ENCODE measurements around the gene CIBAR2.

Gene CIBAR2

DNA sequence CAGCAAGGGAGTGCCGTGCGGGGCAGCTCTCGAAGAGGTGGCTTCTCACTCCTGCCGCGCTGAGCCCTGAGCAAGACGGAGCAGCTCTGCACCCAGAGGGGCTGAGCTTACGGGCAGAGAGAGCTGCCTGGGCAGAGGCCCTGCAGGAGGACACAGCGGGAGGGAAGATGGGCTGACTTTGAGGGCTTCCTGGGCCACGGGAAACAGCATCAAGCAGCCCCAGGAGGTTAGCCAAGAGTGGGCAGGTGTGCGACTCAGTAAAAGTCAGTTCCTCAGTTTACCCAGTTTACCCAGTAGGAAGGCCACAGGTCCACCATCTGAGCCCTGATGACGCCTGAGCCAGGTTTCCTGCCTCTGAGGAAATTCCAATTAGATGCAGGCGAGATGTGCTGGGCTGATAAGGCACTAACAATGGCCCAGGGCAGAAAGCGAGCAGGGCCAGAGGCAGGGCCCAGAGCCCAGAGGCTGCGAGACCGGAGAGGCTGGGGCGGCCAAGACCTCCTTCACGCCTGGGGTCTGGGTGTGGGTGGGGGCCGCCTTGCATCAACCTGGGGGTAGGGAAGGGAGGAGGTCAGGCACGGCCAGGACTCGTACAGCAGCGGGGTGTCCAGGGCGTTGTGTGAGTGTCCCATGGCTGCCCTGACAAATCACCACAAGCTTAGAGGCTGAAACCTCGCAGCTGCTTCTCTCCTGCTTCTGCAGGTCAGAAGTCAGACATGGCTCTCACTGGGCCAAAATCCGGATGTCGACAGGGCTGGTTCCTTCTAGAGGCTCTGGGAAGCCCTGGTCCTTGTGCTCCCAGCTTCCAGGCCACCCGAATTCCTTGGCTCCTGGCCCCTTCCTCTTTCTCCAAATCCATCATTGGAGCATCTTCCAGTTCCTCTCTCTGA lies 32.0 kb upstream of the CIBAR2 start:
- no peak for DNase-seq (ENCODE audit: low read depth in 2 of 3, low spot score in 2 of 3)

- no peak for DNase-seq (ENCODE audit: low read depth in 2 of 3, low spot score in 2 of 3)
Observed at GRCh38 chr16:85142771-85143211, 30.5 kb upstream of the CIBAR2 start.

DNA sequence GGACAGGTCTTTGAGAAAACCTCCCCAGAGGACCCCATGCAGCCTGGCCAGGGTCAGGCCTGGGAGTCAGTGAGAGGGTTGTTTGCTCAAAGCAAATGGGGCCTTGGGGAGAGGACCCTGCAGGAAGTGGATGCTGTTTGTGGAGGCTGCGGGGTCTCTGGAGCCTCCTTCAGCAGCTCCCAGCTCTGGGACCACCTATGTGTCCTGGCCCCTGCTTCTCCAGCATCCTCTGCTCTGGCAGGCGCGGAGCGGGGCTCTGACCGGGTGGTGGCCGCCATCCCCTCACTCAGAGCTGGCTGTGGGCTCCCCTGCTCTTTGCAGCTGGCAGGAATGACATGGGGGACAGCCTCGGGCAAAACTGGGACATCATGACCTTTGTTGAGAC lies 29.8 kb upstream of the CIBAR2 start:
- no peak for DNase-seq (ENCODE audit: low read depth in 2 of 3, low spot score in 2 of 3)

- DNase-seq (ENCODE audit: low read depth in 2 of 3, low spot score in 2 of 3): no peak
Observed at GRCh38 chr16:85141491-85142128, 29.3 kb upstream of the CIBAR2 start.

GRCh38 chr16:85140455-85141012 lies 28.3 kb upstream of the CIBAR2 start:
- no peak for DNase-seq (ENCODE audit: low read depth in 2 of 3, low spot score in 2 of 3)

DNA sequence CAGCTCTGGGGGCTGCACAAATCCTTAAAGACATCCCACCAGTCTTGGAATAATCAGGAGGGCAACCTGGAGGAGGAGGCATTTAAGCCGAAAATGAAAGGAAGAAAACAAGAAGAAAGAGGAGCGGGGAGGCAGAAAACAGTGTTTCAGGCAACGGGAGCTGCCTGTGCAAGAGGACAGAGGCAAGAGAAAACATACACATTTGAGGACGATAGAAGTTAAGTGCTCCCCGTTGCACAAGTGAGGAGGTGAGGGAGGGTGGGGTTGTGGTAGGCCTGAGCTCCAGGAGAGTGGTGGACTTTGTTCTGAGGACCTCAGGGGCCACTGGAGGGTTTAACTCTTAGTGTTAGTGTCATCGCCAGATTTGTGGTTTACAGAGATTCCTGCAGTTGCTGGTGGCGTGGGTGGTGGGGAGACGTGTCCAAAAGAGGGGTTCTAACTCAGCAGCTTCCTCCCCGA lies 27.6 kb upstream of the CIBAR2 start:
- DNase-seq (ENCODE audit: low read depth in 2 of 3, low spot score in 2 of 3): no peak

- DNase-seq (ENCODE audit: low read depth in 2 of 3, low spot score in 2 of 3): no peak
Observed at GRCh38 chr16:85138825-85139627, 26.8 kb upstream of the CIBAR2 start.

DNA sequence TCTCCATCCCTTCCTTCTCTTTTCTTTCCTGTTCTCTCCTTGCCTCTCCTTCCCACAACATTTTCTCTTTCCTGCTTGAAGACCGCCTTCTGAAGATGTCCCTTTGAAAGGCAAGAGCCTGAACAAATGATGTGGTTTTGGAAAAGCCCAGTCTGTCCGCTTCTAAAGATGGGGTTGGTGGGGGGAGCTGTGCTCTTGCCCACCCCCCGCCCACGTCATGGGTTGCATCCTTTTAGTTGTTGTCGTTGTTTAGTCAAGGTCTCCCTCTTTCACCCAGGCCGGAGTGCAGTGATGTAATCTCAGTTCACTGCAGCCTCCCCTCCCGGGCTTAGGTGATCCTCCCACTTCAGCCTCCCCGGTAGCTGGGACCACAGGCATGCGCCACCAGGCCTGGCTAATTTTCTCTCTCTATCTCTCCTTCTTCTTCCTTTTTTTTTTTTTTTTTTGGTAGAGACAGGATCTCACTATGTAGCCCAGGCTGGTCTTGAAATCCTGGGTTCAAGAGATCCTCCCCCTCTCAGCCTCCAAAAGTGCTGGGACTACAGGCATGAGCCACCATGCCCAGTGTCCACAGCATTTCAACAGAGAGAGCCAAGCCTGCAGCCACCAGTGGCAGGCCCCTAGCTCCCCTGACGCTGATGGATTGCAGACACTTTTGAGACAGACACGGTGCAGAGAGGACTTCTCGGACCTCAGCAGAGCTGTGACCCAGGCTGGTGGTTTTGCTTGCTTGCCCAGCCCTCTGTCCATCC lies 26.0 kb upstream of the CIBAR2 start:
- DNase-seq (ENCODE audit: low read depth in 2 of 3, low spot score in 2 of 3): no peak

DNA sequence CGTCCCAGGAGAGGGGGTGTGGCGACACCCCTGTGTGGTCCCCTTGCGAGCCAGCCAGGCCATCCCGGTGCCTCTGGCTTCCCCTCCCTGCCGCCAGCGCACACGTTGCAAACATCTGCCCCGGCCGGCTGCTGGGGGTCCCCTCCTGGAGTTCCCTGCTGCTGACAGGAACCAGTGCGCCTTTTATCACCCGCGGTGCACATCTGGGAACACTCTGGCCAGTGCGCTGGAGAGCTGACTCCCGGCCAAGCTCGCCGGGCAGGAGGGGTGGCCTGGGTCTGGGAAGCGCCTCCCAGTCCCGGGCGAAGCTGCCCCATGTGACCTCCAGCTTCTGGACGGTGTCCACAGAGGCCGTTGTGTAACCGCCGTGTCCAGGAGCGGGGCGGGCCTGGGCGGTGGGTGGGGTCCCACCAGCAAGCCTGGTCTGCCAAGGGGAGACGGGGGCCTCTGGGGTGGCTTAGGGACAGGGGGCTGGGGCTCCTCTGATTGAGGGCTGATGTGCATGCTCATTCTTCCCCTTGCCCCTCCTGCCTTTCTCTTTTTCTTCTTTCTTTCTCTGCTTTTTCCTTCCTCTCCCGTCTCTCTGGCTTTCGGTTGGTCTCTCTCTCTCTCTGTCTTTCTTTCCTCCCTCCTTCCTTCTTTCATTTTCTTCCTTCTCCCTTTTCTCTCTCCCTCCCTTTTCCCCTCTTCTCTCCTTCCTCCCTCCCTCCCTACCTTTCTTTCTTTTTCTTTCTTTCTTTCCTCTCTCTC lies 25.2 kb upstream of the CIBAR2 start:
- no peak for DNase-seq (ENCODE audit: low read depth in 2 of 3, low spot score in 2 of 3)

GRCh38 chr16:85136702-85137322 lies 24.5 kb upstream of the CIBAR2 start:
- no peak for DNase-seq (ENCODE audit: low read depth in 2 of 3, low spot score in 2 of 3)

DNA sequence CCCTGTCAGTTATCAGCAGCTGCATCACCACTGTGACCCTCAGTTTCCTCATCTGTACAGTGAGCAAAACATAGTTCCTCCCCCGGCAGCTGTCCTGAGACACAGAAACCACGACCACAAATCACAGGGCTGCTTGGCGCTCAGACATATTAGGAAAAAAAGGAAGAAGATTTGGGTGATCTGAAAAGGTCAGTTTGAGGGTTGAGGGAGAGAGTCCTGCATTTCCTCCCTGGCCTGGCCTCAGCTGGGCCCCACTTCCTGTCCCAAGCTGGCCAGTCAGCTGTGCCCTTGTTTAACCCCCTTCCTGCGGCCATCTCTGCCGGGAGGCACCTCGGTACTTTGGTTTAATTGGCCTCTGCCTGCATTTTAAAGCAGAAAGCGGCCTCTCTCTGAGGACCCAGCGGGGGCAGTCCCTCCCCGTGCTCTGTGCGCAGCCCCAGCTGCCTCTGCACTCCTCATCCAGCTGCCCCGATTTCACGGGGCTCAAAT lies 24.0 kb upstream of the CIBAR2 start:
- DNase-seq (ENCODE audit: low read depth in 2 of 3, low spot score in 2 of 3): no peak

DNA sequence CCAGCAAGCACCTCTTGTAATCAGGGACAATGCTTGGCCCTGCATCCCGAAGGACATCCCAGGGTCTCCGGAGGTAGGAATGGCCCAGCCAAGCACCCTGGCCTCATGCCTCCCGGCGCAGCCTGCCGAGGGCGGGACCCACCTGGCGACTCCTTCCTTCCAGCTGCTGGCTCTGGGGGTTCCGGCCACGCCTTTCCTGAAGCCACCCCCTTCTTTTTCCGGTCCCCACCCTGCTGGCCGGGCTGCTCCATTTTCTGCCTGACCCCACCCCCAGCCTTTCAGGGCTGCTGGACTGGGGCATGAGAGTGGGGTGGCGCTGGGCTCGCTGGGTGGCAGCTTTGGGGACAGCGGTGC lies 22.5 kb upstream of the CIBAR2 start:
- DNase-seq (ENCODE audit: low read depth in 2 of 3, low spot score in 2 of 3): no peak

DNA sequence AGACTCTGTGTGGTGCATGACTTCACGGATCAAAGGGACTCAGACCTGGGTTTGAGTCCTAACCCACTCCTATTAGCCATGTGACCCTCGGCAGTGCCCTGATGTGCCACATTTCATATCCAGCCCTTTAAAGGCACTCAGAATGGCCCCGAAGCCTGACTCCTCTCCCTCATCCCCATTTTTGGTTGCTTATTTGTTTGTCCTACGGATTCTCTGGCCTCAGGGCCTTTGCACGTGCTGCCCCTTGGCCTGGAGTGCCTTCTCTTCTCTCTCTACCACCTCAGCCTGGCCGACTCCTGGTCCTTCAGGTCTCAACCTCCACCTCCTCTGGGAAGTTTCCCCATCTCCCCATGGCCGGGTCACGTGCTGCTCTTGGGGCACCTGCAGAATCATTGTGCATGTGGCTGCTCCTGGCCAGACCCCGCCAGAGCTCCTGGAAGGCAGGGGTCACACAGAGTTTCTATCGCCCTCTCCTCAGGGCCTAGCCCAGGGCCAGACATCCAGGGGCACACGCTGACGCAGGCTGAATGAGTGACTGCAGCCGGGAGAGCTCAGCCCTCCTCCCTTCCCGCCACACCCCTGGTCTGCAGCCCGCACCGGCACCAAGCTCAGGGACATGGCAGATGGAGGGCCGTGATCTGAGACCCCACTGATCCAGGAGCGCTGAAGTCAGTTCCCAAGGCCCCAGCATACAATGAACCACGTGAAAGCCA lies 22.0 kb upstream of the CIBAR2 start:
- DNase-seq (ENCODE audit: low read depth in 2 of 3, low spot score in 2 of 3): no peak

DNA sequence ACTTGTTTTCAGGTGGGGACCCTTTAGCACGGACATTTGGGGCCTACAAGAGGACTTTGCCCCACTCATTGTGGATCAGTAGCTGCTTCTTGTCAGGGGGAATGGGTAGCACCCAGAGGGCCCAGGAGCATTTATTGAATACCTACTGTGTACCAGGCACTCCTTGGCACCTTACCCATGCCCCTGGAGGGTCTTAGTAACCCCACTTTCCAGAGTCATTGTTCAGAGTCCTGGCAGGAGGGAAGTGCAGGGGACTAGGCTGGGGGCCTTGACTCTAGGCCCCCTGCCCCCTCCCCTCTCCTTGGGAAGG lies 21.0 kb upstream of the CIBAR2 start:
- DNase-seq (ENCODE audit: low read depth in 2 of 3, low spot score in 2 of 3): no peak

DNA sequence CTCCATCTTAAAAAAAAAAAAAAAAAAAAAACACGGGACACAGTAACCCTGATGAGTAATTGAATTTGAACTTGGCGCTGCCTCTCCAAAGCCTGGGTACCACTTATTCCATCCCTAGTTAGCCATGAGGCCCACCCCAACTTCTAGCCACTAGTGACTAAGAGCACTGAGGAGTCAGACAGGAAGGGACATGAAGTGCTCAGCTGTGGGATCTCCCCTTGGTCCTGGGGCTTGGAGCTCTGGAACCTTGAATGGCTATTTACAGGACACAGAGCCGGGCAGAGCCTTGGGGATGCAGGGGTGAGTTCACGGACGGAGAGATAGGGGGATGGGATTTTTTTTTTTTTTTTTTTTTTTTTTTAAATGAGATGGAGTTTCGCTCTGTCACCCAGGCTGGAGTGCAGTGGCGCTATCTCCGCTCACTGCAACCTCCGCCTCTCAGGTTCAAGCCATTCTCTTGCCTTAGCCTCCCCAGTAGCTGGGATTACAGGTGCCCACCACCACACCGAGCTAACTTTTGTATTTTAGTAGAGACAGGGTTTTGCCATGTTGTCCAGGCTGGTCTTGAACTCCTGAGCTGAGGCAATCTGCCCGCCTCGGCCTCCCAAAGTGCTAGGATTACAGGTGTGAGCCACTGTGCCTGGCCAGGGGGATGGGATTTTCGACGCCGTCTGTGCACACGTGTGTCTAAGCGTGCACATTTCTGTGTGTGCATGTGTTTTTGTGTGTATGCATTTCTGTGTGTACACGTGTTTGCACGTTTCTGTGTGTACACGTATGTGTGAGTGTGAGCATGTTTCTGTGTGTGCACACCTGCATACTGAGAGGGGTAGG lies 20.4 kb upstream of the CIBAR2 start:
- no peak for DNase-seq (ENCODE audit: low read depth in 2 of 3, low spot score in 2 of 3)

DNA sequence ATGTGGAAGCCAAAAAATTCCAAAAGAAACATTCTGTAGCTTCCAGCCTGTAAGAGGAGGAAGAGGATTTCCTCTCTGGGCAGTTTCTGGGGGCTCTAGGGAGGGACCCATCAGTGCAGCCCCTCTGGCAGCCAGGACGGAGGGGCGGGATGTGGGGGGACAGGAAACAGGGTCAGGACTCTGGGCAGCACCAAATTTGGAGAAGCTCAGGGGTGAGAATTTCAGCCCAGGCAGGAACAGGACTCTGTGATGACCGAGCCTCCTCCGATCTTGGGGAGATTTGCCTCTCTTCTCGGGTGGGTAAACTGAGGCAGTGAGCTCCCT lies 18.4 kb upstream of the CIBAR2 start:
- DNase-seq (ENCODE audit: low read depth in 2 of 3, low spot score in 2 of 3): no peak

GRCh38 chr16:85129876-85130704 lies 17.8 kb upstream of the CIBAR2 start:
- DNase-seq (ENCODE audit: low read depth in 2 of 3, low spot score in 2 of 3): no peak
